Endothelial cell of umbilical vein (primary cell): ENCODE data around the gene PRR23B. TPM values are rescaled to one million over a fixed set of nuclear protein-coding genes. Genes with fewer than 3 reads are reported as not detected.

Experiments used
- BruUV-seq: library from RNA; stranded (reverse); fragments of 400-500 nt; replicated peaks from 2 replicates; lab custom pipeline; 2021; lab: Mats Ljungman, UMichigan
- CTCF ChIA-PET: fragments of 300-600, 350-600 bp; sonication (Branson Sonifier 250); formaldehyde crosslinking; loops from one replicate; lab custom pipeline; 2021; ENCODE audit warnings: antibody characterized with exemption, inconsistent platforms; lab: Charles Lee
- POLR2A ChIA-PET: fragments of 300-600, 350-600 bp; sonication (Branson Sonifier 250); formaldehyde crosslinking; loops from one replicate; lab custom pipeline; 2021; ENCODE audit warnings: antibody characterized with exemption, inconsistent platforms; lab: Charles Lee
- DNase-seq: peaks from one replicate; pipeline ENCODE4 v3.0.0-alpha.2; 2011; ENCODE audit warnings: low read depth, low spot score
- FAIRE-seq: peaks from 2 replicates; lab custom pipeline; 2011; peaks lifted over from hg19 to GRCh38; lab: Jason Lieb, UNC
- H2AFZ ChIP-seq: 2 replicates; pipeline ENCODE4 v1.6.0; 2012; ENCODE audit warnings: low read depth, low read length, control low read depth, inconsistent platforms
- H3K27ac ChIP-seq: 2 replicates; pipeline ENCODE4 v1.5.1; 2011; ENCODE audit warnings: low read depth, mild to moderate bottlenecking, control low read depth, low read length, moderate library complexity; ENCODE audit not compliant: insufficient read depth
- H3K27me3 ChIP-seq, 2 experiments: 2 replicates each; pipeline versions ENCODE4 v1.6.0 to v1.6.1; 2011; ENCODE audit warnings: low read length in 2 of 2, mixed read lengths in 1 of 2; ENCODE audit not compliant: control insufficient read depth in 2 of 2, insufficient read depth in 2 of 2
- H3K36me3 ChIP-seq, 2 experiments: 2 replicates in 1 of 2; 3 replicates in 1 of 2; pipeline ENCODE4 v1.5.1; 2011; ENCODE audit warnings: low read length in 2 of 2, mild to moderate bottlenecking in 1 of 2, moderate library complexity in 1 of 2; ENCODE audit not compliant: control insufficient read depth in 2 of 2, insufficient read depth in 2 of 2; ENCODE audit errors: extremely low read depth in 1 of 2
- H3K4me1 ChIP-seq: 3 replicates; pipeline ENCODE4 v1.5.1; 2011; ENCODE audit warnings: mild to moderate bottlenecking, low read length; ENCODE audit not compliant: control insufficient read depth, insufficient read depth; ENCODE audit errors: extremely low read depth
- H3K4me2 ChIP-seq: 2 replicates; pipeline ENCODE4 v1.6.1; 2011; ENCODE audit warnings: low read length, control low read depth, mixed read lengths; ENCODE audit not compliant: insufficient read depth
- H3K4me3 ChIP-seq, 3 experiments: fragments of 200-600 bp in 1 of 3; sonication (generic), shearing (Covaris generic) in 1 of 3; replicated peaks in 1 of 3; 2 replicates each; pipeline ENCODE4 v1.5.1; 2011 to 2016; ENCODE audit warnings: control low read depth in 3 of 3, low read length in 3 of 3, mild to moderate bottlenecking in 2 of 3, inconsistent platforms in 1 of 3, low read depth in 1 of 3, moderate library complexity in 1 of 3; ENCODE audit not compliant: insufficient read depth in 1 of 3
- H3K79me2 ChIP-seq: 2 replicates; pipeline ENCODE4 v1.6.0; 2012; ENCODE audit warnings: low read length, inconsistent platforms; ENCODE audit not compliant: control insufficient read depth, insufficient read depth
- H3K9ac ChIP-seq: replicated peaks from 2 replicates; pipeline ENCODE3; 2011; ENCODE audit warnings: low read length, control low read depth; ENCODE audit not compliant: insufficient read depth; ENCODE audit errors: extremely low read depth
- H3K9me1 ChIP-seq: replicated peaks from 3 replicates; pipeline ENCODE4 v1.6.0; 2011; ENCODE audit warnings: mild to moderate bottlenecking, low read length; ENCODE audit not compliant: control insufficient read depth, insufficient read depth; ENCODE audit errors: extremely low read depth
- H3K9me3 ChIP-seq: replicated peaks from 2 replicates; pipeline ENCODE4 v1.5.1; 2012; ENCODE audit warnings: low read length, inconsistent platforms; ENCODE audit not compliant: control insufficient read depth, insufficient read depth
- H4K20me1 ChIP-seq: replicated peaks from 2 replicates; pipeline ENCODE3; 2011; ENCODE audit warnings: mild to moderate bottlenecking, low read length; ENCODE audit not compliant: control insufficient read depth, insufficient read depth; ENCODE audit errors: extremely low read depth
- EZH2 ChIP-seq: IDR thresholded peaks from 2 replicates; pipeline ENCODE4 v1.6.1; 2012; ENCODE audit warnings: borderline replicate concordance, low read depth, mild to moderate bottlenecking, moderate library complexity, low read length, inconsistent platforms; ENCODE audit not compliant: severe bottlenecking
- FOS ChIP-seq: IDR thresholded peaks from 2 replicates; pipeline ENCODE4 v1.6.1; 2011; ENCODE audit warnings: mild to moderate bottlenecking, low read length, moderate library complexity, borderline replicate concordance; ENCODE audit not compliant: insufficient read depth
- GATA2 ChIP-seq: IDR thresholded peaks from 2 replicates; pipeline ENCODE4 v1.7.0; 2011; ENCODE audit warnings: low read depth, mild to moderate bottlenecking, moderate library complexity, mixed read lengths, low read length; ENCODE audit not compliant: insufficient read length, insufficient read depth
- JUN ChIP-seq: IDR thresholded peaks from 2 replicates; pipeline ENCODE4 v1.6.1; 2011; ENCODE audit warnings: borderline replicate concordance, low read depth; ENCODE audit not compliant: insufficient read length, insufficient read depth
- MYC ChIP-seq: IDR thresholded peaks from one replicate; pipeline ENCODE4 v1.6.1; 2011; ENCODE audit warnings: mild to moderate bottlenecking, low read depth, low read length
- POLR2A ChIP-seq: IDR thresholded peaks from 2 replicates; pipeline ENCODE4 v1.6.1; 2012; ENCODE audit warnings: low read depth, mild to moderate bottlenecking, control low read depth, low read length
- POLR2AphosphoS5 ChIP-seq: IDR thresholded peaks from 2 replicates; pipeline ENCODE4 v1.6.1; 2012; ENCODE audit warnings: low read depth, mild to moderate bottlenecking, control low read depth, low read length, moderate library complexity; ENCODE audit not compliant: insufficient read depth
- dilution Hi-C: fragments of 300-500 bp; cut with MboI; formaldehyde crosslinking; loops from one replicate; pipeline ENCODE4 v1.15.0; 2019; ENCODE audit warnings: low sequenced_read_pairs; ENCODE audit not compliant: extremely low pct_ligation_motif_present
- intact Hi-C: fragments of 100-400 bp; cut with micrococcal nuclease; formaldehyde crosslinking; loops from one replicate; pipeline ENCODE4 v1.10.0; 2022
- polyA plus RNA-seq, 4 experiments: library from polyadenylated mRNA; depleted of rRNA in 3 of 4; stranded (reverse) in 3 of 4; unstranded in 1 of 4; fragments of >200 nt; gene quantifications; 2 replicates each; pipeline versions ENCODE4 v1.2.1 to v1.2.3, GENCODE V29; 2011 to 2012; ENCODE audit warnings: missing spikeins in 1 of 4
- total RNA-seq: library from RNA; stranded (reverse); gene quantifications from 2 replicates; pipeline ENCODE4 v1.2.3, GENCODE V29; 2021
- TF ChIP-seq, protein P1 (sequence below), 2 donors: IDR thresholded peaks; 1 replicate in 1 of 2; 2 replicates in 1 of 2; pipeline ENCODE4 v1.5.1; 2011; ENCODE audit warnings: low read length in 2 of 2, mild to moderate bottlenecking in 2 of 2, moderate library complexity in 2 of 2, control low read depth in 1 of 2, inconsistent platforms in 1 of 2, low read depth in 1 of 2; ENCODE audit not compliant: insufficient read depth in 1 of 2; ENCODE audit errors: extremely low read depth in 1 of 2
- TF ChIP-seq, protein P2 (sequence below): IDR thresholded peaks from 2 replicates; pipeline ENCODE4 v1.6.1; 2011; ENCODE audit not compliant: insufficient read depth, insufficient read length

Gene PRR23B
- total and polyA plus RNA-seq, 2 donors (not counting 3 experiments of a cell fraction or from before 2014, with no cell fraction given): not detected

GRCh38 chr3:139020036-139020867 lies 474 bp downstream of the PRR23B start:
- H3K79me2 ChIP-seq: no peaks in the 10 kb centered on the region
- H3K27me3 ChIP-seq: no peaks in the 10 kb centered on the region
- ChIA-PET CTCF (no interaction called here), POLR2A (no interaction called here)
- H3K9me1 ChIP-seq: no peaks in the 10 kb centered on the region
- H4K20me1 ChIP-seq: no peaks in the 10 kb centered on the region
- DNase-seq (no peak), FAIRE-seq (no peak)
- no peaks in the 10 kb centered on the region for H3K9me3 ChIP-seq
- H3K9ac ChIP-seq: no peak overlapping the region
- TF ChIP-seq JUN (no peak), POLR2A (no peak)
- TF ChIP-seq, protein P1, sequence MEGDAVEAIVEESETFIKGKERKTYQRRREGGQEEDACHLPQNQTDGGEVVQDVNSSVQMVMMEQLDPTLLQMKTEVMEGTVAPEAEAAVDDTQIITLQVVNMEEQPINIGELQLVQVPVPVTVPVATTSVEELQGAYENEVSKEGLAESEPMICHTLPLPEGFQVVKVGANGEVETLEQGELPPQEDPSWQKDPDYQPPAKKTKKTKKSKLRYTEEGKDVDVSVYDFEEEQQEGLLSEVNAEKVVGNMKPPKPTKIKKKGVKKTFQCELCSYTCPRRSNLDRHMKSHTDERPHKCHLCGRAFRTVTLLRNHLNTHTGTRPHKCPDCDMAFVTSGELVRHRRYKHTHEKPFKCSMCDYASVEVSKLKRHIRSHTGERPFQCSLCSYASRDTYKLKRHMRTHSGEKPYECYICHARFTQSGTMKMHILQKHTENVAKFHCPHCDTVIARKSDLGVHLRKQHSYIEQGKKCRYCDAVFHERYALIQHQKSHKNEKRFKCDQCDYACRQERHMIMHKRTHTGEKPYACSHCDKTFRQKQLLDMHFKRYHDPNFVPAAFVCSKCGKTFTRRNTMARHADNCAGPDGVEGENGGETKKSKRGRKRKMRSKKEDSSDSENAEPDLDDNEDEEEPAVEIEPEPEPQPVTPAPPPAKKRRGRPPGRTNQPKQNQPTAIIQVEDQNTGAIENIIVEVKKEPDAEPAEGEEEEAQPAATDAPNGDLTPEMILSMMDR (IDR thresholded peaks at IDR 0.05; ENCODE audit: extremely low read depth in 1 of 2, insufficient read depth in 1 of 2, low read depth in 1 of 2, low read length in 2 of 2): no peak
- H3K4me1 ChIP-seq: no peaks in the 10 kb centered on the region
- no peaks in the 10 kb centered on the region for H3K36me3 ChIP-seq
- no peak overlapping the region for H3K27ac ChIP-seq
- dilution Hi-C loops (no loop called here), intact Hi-C loops (no loop called here)
- no peak overlapping the region for H3K4me3 ChIP-seq
- no peak overlapping the region for H3K4me2 ChIP-seq
- BruUV-seq: no TSS peak
- no peak overlapping the region for H2AFZ ChIP-seq

- no peaks in the 10 kb centered on the region for H3K4me1 ChIP-seq
- dilution Hi-C loops: no loop called here
- DNase-seq (no peak), FAIRE-seq (no peak)
- H3K4me2 ChIP-seq: no peak overlapping the region
- ChIA-PET POLR2A (no interaction called here), CTCF (no interaction called here)
- no peaks in the 10 kb centered on the region for H3K9me3 ChIP-seq
- H3K9ac ChIP-seq: no peak overlapping the region
- H3K27ac ChIP-seq: no peak overlapping the region
- no peak for TF ChIP-seq JUN
- no peak for TF ChIP-seq GATA2
- TF ChIP-seq POLR2A: no peak
- TF ChIP-seq POLR2AphosphoS5: no peak
- TF ChIP-seq MYC: no peak
- TF ChIP-seq, protein P2, sequence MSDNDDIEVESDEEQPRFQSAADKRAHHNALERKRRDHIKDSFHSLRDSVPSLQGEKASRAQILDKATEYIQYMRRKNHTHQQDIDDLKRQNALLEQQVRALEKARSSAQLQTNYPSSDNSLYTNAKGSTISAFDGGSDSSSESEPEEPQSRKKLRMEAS: no peak
- TF ChIP-seq, protein P1 (IDR thresholded peaks at IDR 0.05; ENCODE audit: extremely low read depth in 1 of 2, insufficient read depth in 1 of 2, low read depth in 1 of 2, low read length in 2 of 2): no peak
- no peak for TF ChIP-seq FOS
- no peak for TF ChIP-seq EZH2
- no peak overlapping the region for H3K4me3 ChIP-seq
- H3K9me1 ChIP-seq: no peaks in the 10 kb centered on the region
- no peaks in the 10 kb centered on the region for H3K79me2 ChIP-seq
- no peak overlapping the region for H2AFZ ChIP-seq
- no peaks in the 10 kb centered on the region for H4K20me1 ChIP-seq
- intact Hi-C loops: no loop called here
- no peaks in the 10 kb centered on the region for H3K27me3 ChIP-seq
- BruUV-seq: no TSS peak
- no peaks in the 10 kb centered on the region for H3K36me3 ChIP-seq
These were observed 4.2 kb downstream of the PRR23B start for GRCh38 chr3:139016430-139017048.
